K562 (cell line): ENCODE data around the gene CNTFR.

Experiments used
- EHMT2 ChIP-seq: fragments of 450-650 bp; IDR thresholded peaks from 2 replicates; pipeline ENCODE4 v1.6.1; 2018; ENCODE audit warnings: antibody characterized with exemption
- NONO ChIP-seq, 2 experiments: fragments of 200-400 bp in 1 of 2; fragments of 450-650 bp in 1 of 2; formaldehyde crosslinking in 1 of 2; IDR thresholded peaks; 2 replicates each; pipeline ENCODE4 v1.6.1; 2017; ENCODE audit warnings: low read depth in 2 of 2, mild to moderate bottlenecking in 2 of 2, moderate library complexity in 2 of 2, low read length in 1 of 2
- RFX5 ChIP-seq: IDR thresholded peaks from 2 replicates; pipeline ENCODE4 v1.6.1; 2011; ENCODE audit warnings: low read depth, mild to moderate bottlenecking, improper control_type of control experiment, low read length
- SAFB2 ChIP-seq: fragments of 200-400 bp; formaldehyde crosslinking; IDR thresholded peaks from 2 replicates; pipeline ENCODE4 v1.6.1; 2018; ENCODE audit warnings: borderline replicate concordance, low read length, low read depth, moderate library complexity; ENCODE audit not compliant: severe bottlenecking
- TF ChIP-seq, protein P1 (sequence below): sonication (generic); formaldehyde crosslinking; IDR thresholded peaks from 2 replicates; pipeline ENCODE4 v1.8.0; 2023; ENCODE audit warnings: missing genetic modification reagents, mild to moderate bottlenecking, borderline replicate concordance
- TF ChIP-seq, protein P2 (sequence below): fragments of 450-650 bp; formaldehyde crosslinking; IDR thresholded peaks from 2 replicates; pipeline ENCODE4 v1.4.0; 2020; ENCODE audit warnings: mild to moderate bottlenecking, moderate library complexity

DNA sequence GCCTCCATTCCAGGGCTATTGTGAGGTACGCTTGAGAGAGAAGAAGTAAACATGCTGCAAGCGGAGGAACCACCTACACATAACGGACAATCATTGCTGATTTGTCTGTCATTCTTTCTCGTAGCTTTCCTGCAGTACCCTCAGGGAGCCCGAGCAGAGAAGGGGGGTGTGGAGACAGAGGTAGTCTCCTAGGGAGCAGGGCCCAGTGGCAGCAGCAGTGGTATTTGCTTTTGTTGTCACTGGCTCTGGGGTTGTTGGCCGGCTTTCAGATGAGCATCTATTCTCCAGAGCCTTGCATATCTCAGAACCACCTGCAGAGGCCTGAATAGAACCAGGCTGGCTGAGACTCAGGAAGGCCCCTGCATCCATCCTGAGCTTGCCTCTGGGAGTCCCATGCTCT lies 86.6 kb downstream of the CNTFR start:
- TF ChIP-seq RFX5, result no peak
- TF ChIP-seq, protein P1, sequence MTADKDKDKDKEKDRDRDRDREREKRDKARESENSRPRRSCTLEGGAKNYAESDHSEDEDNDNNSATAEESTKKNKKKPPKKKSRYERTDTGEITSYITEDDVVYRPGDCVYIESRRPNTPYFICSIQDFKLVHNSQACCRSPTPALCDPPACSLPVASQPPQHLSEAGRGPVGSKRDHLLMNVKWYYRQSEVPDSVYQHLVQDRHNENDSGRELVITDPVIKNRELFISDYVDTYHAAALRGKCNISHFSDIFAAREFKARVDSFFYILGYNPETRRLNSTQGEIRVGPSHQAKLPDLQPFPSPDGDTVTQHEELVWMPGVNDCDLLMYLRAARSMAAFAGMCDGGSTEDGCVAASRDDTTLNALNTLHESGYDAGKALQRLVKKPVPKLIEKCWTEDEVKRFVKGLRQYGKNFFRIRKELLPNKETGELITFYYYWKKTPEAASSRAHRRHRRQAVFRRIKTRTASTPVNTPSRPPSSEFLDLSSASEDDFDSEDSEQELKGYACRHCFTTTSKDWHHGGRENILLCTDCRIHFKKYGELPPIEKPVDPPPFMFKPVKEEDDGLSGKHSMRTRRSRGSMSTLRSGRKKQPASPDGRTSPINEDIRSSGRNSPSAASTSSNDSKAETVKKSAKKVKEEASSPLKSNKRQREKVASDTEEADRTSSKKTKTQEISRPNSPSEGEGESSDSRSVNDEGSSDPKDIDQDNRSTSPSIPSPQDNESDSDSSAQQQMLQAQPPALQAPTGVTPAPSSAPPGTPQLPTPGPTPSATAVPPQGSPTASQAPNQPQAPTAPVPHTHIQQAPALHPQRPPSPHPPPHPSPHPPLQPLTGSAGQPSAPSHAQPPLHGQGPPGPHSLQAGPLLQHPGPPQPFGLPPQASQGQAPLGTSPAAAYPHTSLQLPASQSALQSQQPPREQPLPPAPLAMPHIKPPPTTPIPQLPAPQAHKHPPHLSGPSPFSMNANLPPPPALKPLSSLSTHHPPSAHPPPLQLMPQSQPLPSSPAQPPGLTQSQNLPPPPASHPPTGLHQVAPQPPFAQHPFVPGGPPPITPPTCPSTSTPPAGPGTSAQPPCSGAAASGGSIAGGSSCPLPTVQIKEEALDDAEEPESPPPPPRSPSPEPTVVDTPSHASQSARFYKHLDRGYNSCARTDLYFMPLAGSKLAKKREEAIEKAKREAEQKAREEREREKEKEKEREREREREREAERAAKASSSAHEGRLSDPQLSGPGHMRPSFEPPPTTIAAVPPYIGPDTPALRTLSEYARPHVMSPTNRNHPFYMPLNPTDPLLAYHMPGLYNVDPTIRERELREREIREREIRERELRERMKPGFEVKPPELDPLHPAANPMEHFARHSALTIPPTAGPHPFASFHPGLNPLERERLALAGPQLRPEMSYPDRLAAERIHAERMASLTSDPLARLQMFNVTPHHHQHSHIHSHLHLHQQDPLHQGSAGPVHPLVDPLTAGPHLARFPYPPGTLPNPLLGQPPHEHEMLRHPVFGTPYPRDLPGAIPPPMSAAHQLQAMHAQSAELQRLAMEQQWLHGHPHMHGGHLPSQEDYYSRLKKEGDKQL (CRISPR knock-in tag), result no peak
- TF ChIP-seq, protein P2, sequence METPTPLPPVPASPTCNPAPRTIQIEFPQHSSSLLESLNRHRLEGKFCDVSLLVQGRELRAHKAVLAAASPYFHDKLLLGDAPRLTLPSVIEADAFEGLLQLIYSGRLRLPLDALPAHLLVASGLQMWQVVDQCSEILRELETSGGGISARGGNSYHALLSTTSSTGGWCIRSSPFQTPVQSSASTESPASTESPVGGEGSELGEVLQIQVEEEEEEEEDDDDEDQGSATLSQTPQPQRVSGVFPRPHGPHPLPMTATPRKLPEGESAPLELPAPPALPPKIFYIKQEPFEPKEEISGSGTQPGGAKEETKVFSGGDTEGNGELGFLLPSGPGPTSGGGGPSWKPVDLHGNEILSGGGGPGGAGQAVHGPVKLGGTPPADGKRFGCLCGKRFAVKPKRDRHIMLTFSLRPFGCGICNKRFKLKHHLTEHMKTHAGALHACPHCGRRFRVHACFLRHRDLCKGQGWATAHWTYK (CRISPR knock-in tag), result no peak
- TF ChIP-seq NONO (IDR thresholded peaks at IDR 0.05; ENCODE audit: low read depth in 2 of 2, low read length in 1 of 2), result no peak
- no peak for TF ChIP-seq SAFB2
- no peak for TF ChIP-seq EHMT2
